B cell (primary cell): Measurements from ENCODE around the gene UCP1.

Source experiments
- CTCF ChIP-seq: fragments of 200-600 bp; IDR thresholded peaks from one replicate; pipeline ENCODE4 v1.8.0; 2022; ENCODE audit warnings: antibody characterized with exemption, mild to moderate bottlenecking
- EZH2 ChIP-seq: IDR thresholded peaks from 2 replicates; pipeline ENCODE4 v1.6.1; 2012; ENCODE audit warnings: borderline replicate concordance, low read depth, mild to moderate bottlenecking, moderate library complexity, low read length; ENCODE audit not compliant: insufficient read depth, poor library complexity, severe bottlenecking

DNA sequence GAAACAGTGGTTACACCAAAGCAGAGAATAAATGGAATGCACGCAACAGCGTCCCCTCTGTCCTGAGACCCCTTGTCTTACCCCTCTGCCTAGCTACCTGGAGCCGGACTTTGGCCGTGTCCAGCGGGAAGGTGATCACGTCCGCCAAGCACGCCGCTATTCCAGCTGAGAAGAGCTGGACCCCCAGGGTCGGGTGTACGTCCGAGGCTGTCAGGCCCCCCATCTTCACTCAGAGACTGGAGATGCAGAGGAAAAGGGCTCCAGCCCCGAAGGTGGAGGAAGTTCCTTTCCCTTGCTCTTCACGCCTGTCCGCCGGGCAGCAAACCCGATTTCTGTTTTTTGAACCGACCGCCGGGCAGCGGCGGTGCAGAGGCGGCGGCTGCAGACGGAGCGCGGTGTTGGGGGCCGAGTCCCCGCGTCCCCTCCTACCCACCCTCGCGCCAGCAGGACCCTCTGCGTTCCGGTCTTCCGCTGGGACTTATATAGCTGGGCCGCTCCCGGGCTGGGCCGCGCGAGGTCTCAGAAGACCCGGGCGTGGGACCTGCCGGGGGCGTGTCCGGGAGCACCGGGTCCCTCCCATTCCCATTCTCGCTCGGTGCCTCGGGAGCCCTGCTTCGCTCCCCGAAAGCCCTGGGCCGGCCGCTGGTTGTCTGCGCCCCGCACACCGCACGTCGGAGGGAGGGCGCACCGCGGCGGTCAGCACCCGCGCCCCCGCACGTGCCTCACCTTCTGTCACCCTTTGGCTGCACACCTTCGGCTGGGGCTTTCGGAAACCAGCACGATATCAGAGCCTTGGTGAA, at the start of gene UCP1:
- TF ChIP-seq CTCF (no peak), EZH2 (no peak)
